Astrocyte (in vitro differentiated cells and primary cell): ENCODE measurements around the gene DGUOK.

ENCODE experiments used
- CTCF ChIP-seq: IDR thresholded peaks from 2 replicates; pipeline ENCODE4 v1.5.1; 2011; ENCODE audit warnings: low read depth, mild to moderate bottlenecking, inconsistent platforms, low read length, moderate library complexity; ENCODE audit not compliant: insufficient read depth
- EZH2 ChIP-seq: IDR thresholded peaks from 2 replicates; pipeline ENCODE4 v1.6.1; 2012; ENCODE audit warnings: mild to moderate bottlenecking, low read length, inconsistent platforms; ENCODE audit not compliant: insufficient read depth

DNA sequence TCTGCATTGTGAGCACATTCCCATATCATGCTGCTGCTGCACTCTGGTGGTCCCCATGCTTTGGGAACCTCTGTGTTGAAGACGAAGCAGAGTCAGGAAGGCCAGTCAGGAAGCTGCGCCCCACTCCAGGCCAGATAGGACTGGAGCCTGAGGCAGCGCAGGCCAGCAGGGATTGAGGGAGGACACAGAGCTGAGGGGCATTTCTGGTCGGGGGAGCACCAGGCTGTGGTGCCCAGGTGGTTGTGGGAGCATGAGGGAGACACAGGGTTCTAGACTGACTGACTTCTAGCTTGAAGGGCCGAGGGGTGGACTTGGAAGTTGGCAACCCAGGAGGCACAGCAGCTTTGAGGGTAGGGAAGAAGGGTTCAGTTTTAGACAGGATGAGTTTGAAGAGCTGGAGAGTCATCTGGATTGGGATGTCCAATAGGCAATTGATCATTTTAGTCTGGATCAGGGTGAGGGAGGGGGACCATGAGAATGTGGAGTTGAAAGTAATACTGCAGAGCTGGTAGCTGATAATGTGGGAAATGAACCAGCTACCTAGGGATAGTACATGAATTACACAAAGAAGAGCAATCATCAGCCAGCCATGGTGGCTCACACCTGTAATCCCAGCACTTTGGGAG lies 35.3 kb upstream of the DGUOK start:
- TF ChIP-seq CTCF = no peak
- no peak for TF ChIP-seq EZH2
